Right lung (tissue), 10 donors: ENCODE data around the gene PLOD1. TPM values are rescaled to one million over a fixed set of nuclear protein-coding genes. Genes with fewer than 3 reads are reported as not detected.
"Not testable (repeated sequence)": the region's sequence is repeated elsewhere in the genome, so short reads cannot be mapped to it uniquely, and the experiment has no call there.

Experiments used
- DNase-seq, 2 donors: peaks; one replicate each; pipeline ENCODE4 v3.0.0-alpha.2; 2013
- long read RNA-seq, 8 donors: transcript quantifications; one replicate each; lab custom pipeline, GENCODE V29; 2026
- polyA plus RNA-seq, 5 donors: library from polyadenylated mRNA; unstranded; fragments of 120-200 nt; gene quantifications; one replicate each; pipeline versions ENCODE4 v1.2.1 to v1.2.3, GENCODE V29; 2013; ENCODE audit warnings: inconsistent platforms in 1 of 5, low replicate concordance in 1 of 5; ENCODE audit not compliant: insufficient read length in 5 of 5, insufficient read depth in 1 of 5

PLOD1 gene
- 100 to 1,000 TPM in 4 of 5 donors, 10 to 100 TPM in 1; 88.8 to 148 (median 135) TPM for polyA plus RNA-seq
- long read RNA-seq, donor 1, transcript PLOD1-201 (19 exons, 2,940 nt): major isoform, 25 of 134 reads
- long read RNA-seq, donor 1, partial matches to known transcripts: 106 of 134 reads
- long read RNA-seq, donor 1, other reads (novel, unspliced or antisense): 0 of 134 reads
- long read RNA-seq, donor 2, transcript PLOD1-201 (19 exons, 2,940 nt): major isoform, 21 of 32 reads
- long read RNA-seq, donor 2, partial matches to known transcripts: 10 of 32 reads
- long read RNA-seq, donor 2, other reads (novel, unspliced or antisense): 0 of 32 reads
- long read RNA-seq, donor 3, transcript PLOD1-201 (19 exons, 2,940 nt): major isoform, 7 of 35 reads
- long read RNA-seq, donor 3, partial matches to known transcripts: 26 of 35 reads
- long read RNA-seq, donor 3, other reads (novel, unspliced or antisense): 0 of 35 reads
- long read RNA-seq, donor 4, transcript PLOD1-201 (19 exons, 2,940 nt): major isoform, 11 of 70 reads
- long read RNA-seq, donor 4, partial matches to known transcripts: 56 of 70 reads
- long read RNA-seq, donor 4, other reads (novel, unspliced or antisense): 0 of 70 reads
- long read RNA-seq, donor 5, transcript PLOD1-201 (19 exons, 2,940 nt): major isoform, 9 of 50 reads
- long read RNA-seq, donor 5, partial matches to known transcripts: 39 of 50 reads
- long read RNA-seq, donor 5, other reads (novel, unspliced or antisense): 0 of 50 reads
- long read RNA-seq, donor 6, transcript PLOD1-201 (19 exons, 2,940 nt): major isoform, 25 of 91 reads
- long read RNA-seq, donor 6, transcript PLOD1-207 (2 exons, 2,339 nt): minor isoform, 5 of 91 reads
- long read RNA-seq, donor 6, partial matches to known transcripts: 61 of 91 reads
- long read RNA-seq, donor 6, other reads (novel, unspliced or antisense): 0 of 91 reads
- long read RNA-seq, donor 7, transcript PLOD1-201 (19 exons, 2,940 nt): major isoform, 18 of 39 reads
- long read RNA-seq, donor 7, partial matches to known transcripts: 21 of 39 reads
- long read RNA-seq, donor 7, other reads (novel, unspliced or antisense): 0 of 39 reads
- long read RNA-seq, donor 8, transcript PLOD1-201 (19 exons, 2,940 nt): major isoform, 8 of 29 reads
- long read RNA-seq, donor 8, partial matches to known transcripts: 19 of 29 reads
- long read RNA-seq, donor 8, other reads (novel, unspliced or antisense): 0 of 29 reads

DNA sequence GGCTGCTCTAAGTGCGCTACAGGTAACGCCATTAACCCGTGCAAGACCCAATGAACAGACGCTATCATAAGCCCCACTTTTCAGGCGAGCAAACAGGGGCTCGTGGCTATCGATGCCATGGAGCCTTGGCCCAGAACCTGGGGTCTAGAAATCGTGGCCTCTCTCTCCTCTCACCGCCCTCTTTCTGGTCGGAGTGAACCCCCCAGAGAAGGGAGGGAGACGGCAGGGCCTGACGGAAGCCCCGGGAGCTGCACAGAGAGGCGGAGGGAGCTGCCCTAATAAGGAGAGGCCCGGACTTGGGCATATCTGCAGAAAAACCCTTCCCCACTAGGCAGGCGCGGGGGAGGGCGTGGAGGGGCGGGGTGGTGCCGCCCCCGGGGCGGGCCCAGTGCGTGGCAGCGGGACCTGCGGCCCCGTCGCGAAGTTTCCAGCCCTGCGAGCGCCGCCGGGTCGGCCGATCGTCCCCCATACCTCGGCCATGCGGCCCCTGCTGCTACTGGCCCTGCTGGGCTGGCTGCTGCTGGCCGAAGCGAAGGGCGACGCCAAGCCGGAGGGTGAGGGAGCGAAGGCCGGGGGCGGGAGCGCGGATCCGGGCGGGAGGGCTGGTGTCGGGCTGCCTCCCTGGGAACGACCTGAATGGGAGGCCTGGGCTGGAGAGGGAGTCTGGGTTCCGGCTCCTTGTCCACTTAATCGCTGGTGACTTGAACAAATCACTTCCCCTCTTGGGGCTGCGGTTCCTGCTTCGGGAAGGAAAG lies at the start of gene PLOD1:
Gene PLOD1, plus strand, starts transcription at position 416 of the 755 bp plus-strand sequence. Its CDS starts 63 bp downstream, at position 479.
- peak; percentile 88 to 93 for DNase-seq

DNA sequence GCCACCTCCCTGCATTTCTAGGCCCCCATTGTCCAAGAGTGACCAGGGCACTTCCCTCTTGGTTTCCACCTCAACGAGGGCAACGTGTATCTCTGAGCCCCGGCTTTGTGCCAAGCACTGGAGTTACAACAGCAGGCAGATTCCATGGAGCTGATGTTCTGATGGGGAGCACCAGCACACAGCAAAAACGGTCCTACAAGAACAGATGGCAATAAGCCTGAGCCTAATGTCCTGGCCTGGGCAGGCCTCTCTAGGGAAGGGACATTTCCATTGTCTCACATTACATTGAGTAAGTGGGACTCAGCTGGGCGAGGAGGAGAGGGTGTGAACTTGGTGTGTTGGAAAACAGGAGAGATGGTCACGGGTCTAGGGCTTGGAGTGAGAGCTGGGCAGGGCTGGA lies 48.6 kb upstream of the PLOD1 start:
- DNase-seq: no peak

DNA sequence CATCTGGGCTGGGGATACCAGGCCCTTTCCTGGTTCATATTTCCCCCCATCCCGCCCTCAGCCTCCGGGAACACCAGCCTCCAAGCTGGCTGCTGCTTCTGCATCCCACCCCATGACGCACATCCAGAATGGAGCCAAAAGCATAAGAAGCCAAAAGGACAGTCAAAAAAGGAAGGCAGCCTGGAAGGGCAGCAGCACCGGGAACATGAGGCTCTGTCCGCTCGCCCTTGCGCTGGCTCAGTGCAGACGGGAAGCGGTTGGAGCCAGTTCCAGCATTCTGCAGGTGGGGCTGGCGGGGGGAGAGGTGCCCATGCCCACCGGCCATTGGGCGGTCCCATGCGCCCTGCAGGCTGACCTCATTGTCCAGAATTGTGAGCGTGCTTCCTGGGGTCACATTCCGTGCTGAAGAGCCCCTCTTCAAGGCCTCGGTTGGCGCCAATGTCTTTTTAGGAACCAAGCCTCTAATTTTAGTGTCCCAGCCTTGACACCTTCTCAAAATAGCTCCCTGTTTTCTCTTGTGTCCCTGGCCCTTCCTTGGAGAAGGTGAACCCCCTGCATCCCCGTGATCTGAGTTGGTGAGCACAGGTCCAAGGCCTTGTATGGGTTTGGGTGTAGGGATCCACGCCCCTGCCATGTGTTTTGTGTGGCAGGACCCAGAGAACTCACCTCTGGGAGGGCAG lies 47.4 kb upstream of the PLOD1 start:
- no peak for DNase-seq

DNA sequence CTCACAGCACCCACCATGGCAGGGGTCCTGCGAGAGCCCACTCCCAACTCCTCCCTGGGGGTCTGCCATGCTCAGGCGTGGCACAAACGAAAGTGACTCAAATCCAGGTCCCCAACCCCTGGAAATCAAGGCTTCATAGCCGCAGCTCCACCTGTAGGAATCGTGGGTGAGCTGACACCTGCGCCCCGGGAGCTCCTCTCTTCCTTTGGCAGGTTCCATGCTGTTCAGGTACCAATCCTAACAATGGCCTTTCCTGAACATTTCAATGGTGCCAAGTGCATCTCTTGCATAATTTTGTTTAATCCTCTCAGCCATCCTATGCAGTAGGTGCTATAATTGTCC lies 46.9 kb upstream of the PLOD1 start:
- no peak for DNase-seq

DNA sequence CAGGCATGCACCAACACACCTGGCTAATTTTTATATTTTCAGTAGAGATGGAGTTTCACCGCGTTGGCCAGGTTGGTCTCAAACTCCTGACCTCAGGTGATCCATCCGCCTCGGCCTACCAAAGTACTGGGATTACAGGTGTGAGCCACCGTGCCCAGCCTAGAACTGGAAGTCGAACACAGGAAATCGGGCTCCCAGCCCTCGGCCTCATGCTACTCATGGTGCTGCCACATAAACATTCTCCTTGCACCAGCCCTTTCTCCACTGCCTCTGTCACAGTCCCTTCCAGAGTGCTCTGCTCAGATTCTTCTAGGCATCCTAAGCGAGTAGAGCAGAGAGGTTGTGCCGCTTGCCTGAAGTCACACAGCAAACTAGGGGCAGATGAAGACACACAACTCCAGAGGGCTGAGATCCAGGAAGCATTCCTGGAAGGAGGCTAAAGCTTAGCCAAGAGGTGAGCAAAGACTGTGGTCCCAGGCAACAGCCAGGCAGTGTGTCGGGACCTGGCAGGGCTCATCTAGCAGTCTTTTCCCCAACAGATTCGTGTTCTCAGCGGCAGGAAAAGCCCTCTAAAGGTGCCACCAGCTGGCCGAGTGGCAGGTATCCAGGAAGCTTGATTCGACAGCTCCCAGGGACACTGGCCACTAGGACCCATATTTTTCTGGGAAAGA lies 46.2 kb upstream of the PLOD1 start:
- DNase-seq: no peak

DNA sequence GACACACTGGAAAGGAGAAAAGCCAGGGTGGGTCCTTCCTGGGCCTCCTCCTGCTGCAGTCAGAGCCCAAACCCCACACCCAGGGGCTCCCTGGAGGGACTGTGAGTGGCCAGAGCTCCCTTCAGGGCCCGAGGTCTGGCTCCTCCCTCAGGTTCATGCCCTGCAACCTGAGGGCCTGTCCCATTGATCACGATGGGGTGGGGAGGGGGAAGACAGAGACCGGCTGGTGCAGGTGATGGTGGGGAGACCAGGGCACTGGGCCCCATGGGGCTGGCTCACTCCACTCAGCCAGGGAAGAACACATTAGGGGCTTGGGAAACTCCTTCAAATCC lies 45.7 kb upstream of the PLOD1 start:
- DNase-seq: no peak

DNA sequence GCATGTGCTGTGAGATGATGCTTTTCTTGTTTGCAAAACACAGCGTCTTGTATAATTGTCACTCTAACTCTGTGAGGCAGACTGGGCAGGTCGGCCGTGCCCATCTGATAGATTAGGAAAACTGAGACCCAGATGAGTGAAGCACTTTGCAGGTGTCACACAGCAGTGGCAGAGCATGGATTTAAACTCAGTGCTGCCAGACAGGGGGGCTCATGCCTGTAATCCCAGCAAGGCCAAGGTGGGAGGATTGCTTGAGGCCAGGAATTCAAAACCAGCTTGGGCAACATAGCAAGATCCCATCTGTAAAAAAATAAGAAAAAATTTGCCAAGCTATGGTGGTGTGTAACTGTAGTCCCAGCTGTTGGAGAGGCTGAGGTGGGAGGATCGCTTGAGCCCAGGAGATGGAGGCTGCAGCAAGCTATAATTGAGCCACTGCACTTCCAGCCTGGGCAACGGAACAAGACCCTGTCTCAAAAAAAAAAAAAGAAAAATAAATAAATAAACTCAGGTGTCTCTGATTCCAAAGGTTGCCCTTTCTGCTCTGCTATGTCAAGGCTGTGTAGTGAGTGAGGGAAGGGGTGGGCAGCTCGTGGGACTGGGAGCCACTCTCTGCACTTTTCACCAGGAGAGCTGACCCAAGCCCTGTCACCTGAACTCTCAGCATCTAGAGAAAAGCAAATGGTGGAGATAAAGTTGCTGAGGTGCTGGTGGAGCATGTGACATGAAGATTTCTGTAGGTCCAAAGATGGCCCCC lies 42.9 kb upstream of the PLOD1 start:
- DNase-seq: no peak

DNA sequence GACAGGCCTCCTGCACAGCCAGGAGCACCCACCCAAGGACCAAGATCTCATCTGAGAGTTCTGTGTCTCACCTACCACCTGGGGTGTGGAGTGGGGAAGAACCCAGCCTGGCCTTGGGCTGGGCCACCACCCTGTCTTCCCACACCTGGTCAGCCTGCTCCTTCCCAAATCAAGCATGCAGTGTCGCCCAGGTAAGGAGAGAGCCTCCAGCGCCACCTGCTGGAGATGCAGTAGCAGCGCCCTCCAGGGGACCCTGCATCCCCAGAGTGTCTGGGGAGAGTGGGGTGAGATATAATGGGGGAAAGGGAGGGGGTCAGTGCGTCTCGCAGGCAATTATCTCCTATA lies 40.6 kb upstream of the PLOD1 start:
- peak in 1 of 2 donors; percentile 35 for DNase-seq

DNA sequence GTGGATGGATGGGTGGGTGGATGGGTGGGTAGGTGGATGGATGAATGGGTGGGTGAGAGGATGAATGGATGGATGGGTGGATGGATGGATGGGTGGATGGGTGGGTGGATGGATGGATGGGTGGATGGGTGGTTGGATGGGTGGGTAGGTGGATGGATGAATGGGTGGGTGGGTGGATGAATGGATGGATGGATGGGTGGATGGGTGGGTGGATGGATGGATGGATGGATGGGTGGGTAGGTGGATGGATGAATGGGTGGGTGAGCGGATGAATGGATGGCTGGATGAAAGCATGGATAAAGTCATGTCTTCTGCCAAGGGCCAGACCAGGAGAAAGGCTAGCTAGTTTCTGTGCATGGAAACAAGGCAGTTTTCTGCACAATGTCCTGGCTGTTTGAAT lies 40.0 kb upstream of the PLOD1 start:
- DNase-seq: not testable (repeated sequence)

DNA sequence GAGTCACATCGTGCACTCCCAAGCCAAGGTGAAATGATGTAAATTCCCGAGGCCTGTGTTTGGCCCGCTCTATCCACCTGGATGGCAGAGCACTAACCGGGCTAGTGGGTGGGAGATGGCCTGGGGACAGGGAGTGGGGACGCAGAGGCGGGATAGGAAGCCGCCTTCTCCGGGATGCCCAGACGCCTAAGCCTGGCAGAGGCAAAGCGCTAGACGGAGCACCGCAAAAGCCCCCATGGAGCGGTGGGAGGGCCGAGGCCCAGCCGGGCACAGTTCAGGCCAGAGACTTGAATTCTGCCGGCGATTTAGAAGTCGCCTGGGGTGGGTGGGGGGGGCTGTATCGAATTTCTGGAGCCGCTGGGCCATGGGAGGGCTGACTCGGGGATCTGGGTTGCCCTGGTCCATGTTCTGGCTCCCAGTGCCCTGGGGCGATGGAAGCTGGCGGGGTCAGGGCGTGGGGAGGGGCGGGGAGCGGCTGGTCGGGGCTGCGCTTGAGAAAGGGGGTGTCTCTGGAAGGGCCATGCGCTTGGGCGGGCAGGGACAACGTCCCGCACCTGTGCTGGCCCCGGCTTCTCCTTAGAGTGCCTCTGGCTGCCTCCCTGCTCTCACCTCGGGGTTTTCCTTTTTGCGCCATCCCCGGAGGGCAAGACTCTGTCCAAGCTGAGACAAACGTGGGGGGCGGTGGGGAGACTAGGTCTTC lies 36.3 kb upstream of the PLOD1 start:
- DNase-seq: no peak

DNA sequence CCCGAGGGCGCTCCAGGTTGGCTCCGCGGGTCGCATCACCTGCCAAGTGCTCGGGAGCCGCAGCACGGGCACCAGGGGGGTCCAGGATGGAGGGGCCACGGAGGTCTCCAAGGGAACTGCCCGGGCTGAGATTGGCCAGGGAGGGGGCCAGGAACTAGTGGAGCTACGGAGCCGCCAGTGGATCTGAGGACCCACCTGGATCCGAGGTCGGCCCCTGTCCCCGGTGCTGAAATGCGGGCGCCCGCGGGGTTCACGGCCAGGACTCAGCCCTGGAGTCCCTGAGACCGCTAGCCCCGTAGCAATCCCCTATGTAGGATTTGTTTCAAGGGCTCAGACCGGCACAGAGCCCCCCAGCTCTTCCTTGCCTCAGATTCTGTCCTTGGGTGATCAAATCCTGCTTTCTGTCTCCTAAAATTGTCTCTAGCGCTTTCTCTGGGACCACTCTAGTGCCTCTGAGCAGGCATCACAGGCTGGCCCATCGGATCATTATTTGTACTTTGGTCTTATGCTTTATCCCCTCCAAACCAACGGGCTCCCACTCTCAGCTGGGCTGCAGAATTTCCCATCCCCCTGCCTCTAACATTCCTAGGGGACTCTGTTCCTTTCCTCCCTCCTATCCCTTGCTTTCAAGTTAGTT lies 35.6 kb upstream of the PLOD1 start:
- DNase-seq: no peak

DNA sequence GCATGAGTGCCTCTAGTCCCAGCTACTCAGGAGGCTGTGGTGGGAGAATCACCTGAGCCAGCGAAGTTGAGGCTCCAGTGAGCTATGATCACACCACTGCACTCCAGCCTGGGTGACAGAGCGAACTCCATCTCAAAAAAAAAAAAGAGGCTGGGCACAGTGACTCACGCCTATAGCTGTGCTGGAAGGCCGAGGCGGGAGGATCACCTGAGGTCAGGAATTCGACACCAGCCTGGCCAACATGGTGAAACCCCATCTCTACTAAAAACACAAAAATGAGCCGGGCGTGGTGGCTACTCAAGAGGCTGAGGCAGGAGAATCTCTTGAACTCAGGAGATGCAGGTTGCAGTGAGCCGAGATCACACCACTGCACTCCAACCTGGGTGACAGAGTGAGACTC lies 33.1 kb upstream of the PLOD1 start:
- DNase-seq: not testable (repeated sequence)

DNA sequence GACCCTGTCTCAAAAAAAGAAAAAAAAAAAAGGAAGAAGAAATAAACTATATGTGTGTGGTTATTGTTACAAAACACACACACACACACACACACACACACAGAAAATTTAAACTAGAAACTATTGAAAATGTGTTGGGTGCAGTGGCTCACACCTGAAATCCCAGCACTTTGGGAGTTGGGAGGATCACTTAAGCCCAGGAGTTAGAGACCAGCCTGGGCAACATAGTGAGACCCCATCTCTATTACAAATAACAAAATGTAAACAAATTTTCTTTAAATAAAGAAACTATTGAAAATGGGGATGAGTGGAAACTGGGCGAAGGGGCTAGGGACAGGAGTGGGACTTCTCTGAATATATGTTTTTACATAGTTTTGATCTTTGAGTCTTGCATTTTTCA lies 31.3 kb upstream of the PLOD1 start:
- no peak for DNase-seq

DNA sequence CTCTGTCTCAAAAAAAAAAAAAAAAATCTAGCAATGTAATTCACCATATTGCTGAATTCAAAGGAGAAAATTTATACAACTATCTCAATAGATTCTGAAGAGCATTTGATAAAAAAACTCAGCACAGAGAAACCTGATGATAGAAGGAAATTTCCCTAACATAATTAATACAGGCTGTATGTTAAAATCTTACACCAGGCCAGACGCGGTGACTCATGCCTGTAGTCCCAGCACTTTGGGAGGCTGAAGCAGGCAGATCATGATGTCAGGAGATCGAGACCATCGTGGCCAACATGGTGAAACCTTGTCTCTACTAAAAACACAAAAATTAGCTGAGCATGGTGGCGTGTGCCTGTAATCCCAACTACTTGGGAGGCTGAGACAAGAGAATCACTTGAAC lies 30.4 kb upstream of the PLOD1 start:
- not testable (repeated sequence) for DNase-seq

DNA sequence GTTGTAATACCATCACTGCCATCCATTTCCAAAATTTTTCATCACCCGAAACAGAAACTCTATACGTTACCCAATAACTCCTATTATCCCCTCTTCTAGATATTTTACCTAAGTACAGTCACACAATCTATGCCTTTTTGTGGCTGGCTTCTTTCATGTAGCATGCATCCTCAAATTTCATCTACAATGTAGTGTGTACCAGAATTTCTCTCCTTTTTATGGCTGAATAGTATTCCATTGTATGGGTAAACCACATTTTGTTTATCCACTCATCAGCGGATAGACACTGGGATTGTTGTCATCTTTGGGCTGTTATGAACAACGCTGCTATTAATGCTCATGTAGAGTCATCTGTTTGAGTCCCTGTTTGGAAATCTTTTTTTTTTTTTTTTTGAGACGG lies 29.5 kb upstream of the PLOD1 start:
- DNase-seq: no peak

DNA sequence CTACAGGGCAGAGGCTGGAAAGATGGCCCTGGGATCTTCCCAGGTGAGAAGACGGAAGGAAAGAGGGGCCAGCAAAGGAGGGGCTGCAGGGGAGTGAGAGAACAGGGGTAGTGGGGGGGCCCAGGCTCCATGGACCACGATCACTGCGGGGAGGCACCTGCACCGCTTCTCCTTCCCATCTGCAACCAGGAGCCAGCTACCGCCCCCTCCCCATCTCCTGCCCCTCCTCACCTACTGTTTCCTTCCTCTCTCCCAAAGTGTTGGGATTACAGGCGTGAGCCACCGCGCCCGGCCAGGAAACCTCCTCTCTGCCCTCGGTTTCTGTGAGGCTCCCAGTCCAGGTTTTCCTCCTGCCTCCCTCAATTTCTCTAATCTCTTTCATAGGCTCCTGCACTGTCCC lies 27.6 kb upstream of the PLOD1 start:
- DNase-seq: no peak

DNA sequence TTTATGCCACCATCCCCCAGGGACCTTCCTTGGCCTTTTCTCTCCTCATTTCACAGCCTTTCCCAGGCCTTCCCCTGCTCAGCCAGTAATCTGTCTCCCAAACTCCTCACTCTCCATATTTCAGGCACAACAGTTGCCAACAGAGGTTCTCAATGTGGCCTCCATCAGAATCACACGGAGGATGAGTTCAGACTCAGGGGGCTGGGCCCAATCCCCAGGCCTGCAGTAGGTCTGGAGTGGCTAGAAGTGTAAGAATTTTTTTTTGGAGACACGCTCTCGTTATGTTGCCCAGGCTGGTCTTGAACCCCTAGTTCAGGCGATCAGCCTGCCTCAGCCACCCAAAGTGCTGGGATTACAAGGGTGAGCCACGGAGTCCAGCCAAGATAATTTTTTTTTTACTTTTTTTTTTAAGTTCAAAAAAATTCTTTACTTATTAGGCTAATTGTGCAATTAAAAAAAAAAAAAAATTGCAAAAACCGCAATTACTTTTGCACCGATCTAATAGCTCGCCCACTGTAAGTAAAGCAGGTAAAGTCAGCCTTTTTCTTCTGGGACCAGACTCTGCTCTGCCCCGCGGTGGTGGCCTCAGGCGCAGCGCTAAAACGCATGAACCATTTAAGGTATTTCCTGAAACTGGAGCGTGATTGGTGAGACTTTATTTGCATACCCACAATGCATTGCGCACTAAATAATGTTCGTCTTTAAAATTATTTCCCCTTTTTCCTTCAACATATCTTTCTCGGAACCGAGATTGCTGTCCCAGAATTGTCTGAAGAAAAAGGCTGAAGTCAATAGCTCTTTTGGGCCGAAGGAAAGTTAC lies 27.0 kb upstream of the PLOD1 start:
- peak; percentile 91 to 94 for DNase-seq
